NT2/D1 (cell line): ENCODE data around the gene ARID1B.

ENCODE experiments used
- SUZ12 ChIP-seq: IDR thresholded peaks from 2 replicates; pipeline ENCODE4 v1.6.1; 2011; ENCODE audit not compliant: insufficient read length, insufficient read depth; ENCODE audit errors: extremely low read depth
- ZNF274 ChIP-seq: IDR thresholded peaks from 2 replicates; pipeline ENCODE4 v1.6.1; 2011; ENCODE audit warnings: mild to moderate bottlenecking, low read depth, low read length

- TF ChIP-seq SUZ12 (no peak), ZNF274 (no peak)
These were observed 123.1 kb downstream of the ARID1B start for GRCh38 chr6:156900292-156900691.
